ENCODE data around the gene TRERF1. TPM values are rescaled to one million over a fixed set of nuclear protein-coding genes. Genes with fewer than 3 reads are reported as not detected.

Gene TRERF1
- total and polyA plus RNA-seq, 5 donors from 2014 or later: 2.3 to 55.7 (median 4.7) TPM

DNA sequence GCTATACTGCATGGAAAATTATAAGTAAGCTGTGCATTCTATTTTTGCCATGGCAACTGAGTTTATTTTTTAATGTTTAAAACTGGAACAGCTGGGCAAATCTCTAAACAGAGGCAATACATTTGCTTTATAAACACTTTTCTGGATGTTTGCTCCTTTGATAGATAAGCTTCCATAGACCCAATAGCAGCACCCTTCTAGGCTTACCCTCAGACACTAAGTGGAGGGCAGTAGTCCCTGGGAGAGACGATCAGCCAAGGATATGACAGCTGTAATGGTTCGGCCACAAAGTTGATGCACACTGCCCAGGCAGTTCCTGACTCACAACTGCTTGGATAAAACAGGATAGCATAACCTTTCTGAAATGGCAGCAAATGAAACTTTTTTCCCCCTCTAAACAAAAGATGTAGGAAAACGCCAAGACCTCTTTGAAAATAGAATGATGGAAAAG is 225.5 kb downstream of the TRERF1 start:
- Histone ChIP-seq H3K36me3 (ENCODE audit: control insufficient read depth, insufficient read depth, low read length) (peaks cover 42% of the 10 kb centered on the region), H3K27ac (ENCODE audit: insufficient read depth, low read length, poor library complexity, severe bottlenecking) (no peak overlapping the region), H3K9me3 (ENCODE audit: control insufficient read depth in 2 of 2, low read length in 2 of 2) (no peaks in the 10 kb centered on the region), H3K27me3 (ENCODE audit: control insufficient read depth, insufficient read depth, low read length) (no peaks in the 10 kb centered on the region), H3K4me3 (ENCODE audit: low read depth, low read length) (no peak overlapping the region), H3K4me1 (ENCODE audit: control insufficient read depth, insufficient read depth, low read length, poor library complexity, severe bottlenecking) (no peaks in the 10 kb centered on the region)
- no peak for DNase-seq
- Mint-ChIP-seq H3K4me1 (peaks cover 0 to 6% (median 3%) of the 10 kb centered on the region in 4 donors), H3K27ac (no peak overlapping the region), H3K27me3 (no peaks in the 10 kb centered on the region), H3K9me3 (no peaks in the 10 kb centered on the region), H3K4me3 (no peak overlapping the region), H3K36me3 (peaks cover 15% of the 10 kb centered on the region)
- ATAC-seq (ENCODE audit: low read depth in 2 of 2): no peak

DNA sequence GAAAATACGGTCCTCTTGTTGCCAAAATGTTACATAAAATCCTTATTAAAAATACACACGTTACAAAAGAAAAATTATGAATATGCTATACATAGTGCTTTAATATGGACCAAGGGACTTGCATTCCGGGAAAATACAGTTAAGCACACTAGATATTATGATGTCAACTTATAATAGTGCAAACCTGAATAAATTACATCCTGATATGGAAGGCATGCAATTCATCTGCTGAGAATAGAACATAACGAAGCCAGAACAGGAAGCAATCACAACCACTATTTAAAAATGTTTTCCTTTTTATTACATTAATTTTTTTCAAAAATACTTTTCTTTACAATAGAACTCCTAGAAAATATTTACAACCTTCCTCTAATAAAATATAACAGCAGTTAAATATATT is 226.3 kb downstream of the TRERF1 start:
- no peak overlapping the region for H3K4me3 Mint-ChIP-seq
- H3K4me1 ChIP-seq (ENCODE audit: control insufficient read depth, insufficient read depth, low read length, poor library complexity, severe bottlenecking): no peaks in the 10 kb centered on the region
- H3K4me1 Mint-ChIP-seq: peaks cover 0 to 6% (median 3%) of the 10 kb centered on the region in 4 donors
- no peak for ATAC-seq (ENCODE audit: low read depth in 2 of 2)
- H3K36me3 Mint-ChIP-seq: peaks cover 15% of the 10 kb centered on the region
- no peaks in the 10 kb centered on the region for H3K9me3 Mint-ChIP-seq
- no peaks in the 10 kb centered on the region for H3K9me3 ChIP-seq (ENCODE audit: control insufficient read depth in 2 of 2, low read length in 2 of 2)
- no peak overlapping the region for H3K27ac Mint-ChIP-seq
- H3K4me3 ChIP-seq (ENCODE audit: low read depth, low read length): no peak overlapping the region
- no peaks in the 10 kb centered on the region for H3K27me3 ChIP-seq (ENCODE audit: control insufficient read depth, insufficient read depth, low read length)
- DNase-seq: no peak
- no peaks in the 10 kb centered on the region for H3K27me3 Mint-ChIP-seq
- H3K27ac ChIP-seq (ENCODE audit: insufficient read depth, low read length, poor library complexity, severe bottlenecking): no peak overlapping the region
- peaks cover 38% of the 10 kb centered on the region for H3K36me3 ChIP-seq (ENCODE audit: control insufficient read depth, insufficient read depth, low read length)

DNA sequence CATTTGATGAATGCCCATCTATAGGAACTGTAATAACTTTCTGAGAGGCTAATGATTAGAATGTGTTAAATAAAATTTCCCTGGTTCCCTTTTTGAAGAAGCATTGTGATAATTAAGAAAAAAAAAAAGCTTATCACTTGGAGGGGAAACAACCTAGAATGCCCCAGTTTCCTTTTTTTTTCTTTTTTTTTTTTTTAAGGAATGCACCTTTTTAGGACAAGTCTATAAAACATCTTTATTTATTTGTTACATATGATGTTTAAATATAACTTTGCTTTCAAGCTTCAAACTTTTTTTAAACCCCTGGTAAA is 226.7 kb downstream of the TRERF1 start:
- peaks cover 34% of the 10 kb centered on the region for H3K36me3 ChIP-seq (ENCODE audit: control insufficient read depth, insufficient read depth, low read length)
- DNase-seq (no peak), ATAC-seq (ENCODE audit: low read depth in 2 of 2) (no peak)
- Mint-ChIP-seq H3K27ac (no peak overlapping the region), H3K36me3 (peaks cover 12% of the 10 kb centered on the region), H3K4me1 (peaks cover 0 to 6% (median 3%) of the 10 kb centered on the region in 4 donors), H3K9me3 (no peaks in the 10 kb centered on the region), H3K4me3 (no peak overlapping the region), H3K27me3 (no peaks in the 10 kb centered on the region)
- no peak overlapping the region for H3K4me3 ChIP-seq (ENCODE audit: low read depth, low read length)
- no peaks in the 10 kb centered on the region for H3K27me3 ChIP-seq (ENCODE audit: control insufficient read depth, insufficient read depth, low read length)
- no peaks in the 10 kb centered on the region for H3K4me1 ChIP-seq (ENCODE audit: control insufficient read depth, insufficient read depth, low read length, poor library complexity, severe bottlenecking)
- H3K27ac ChIP-seq (ENCODE audit: insufficient read depth, low read length, poor library complexity, severe bottlenecking): no peak overlapping the region
- no peaks in the 10 kb centered on the region for H3K9me3 ChIP-seq (ENCODE audit: control insufficient read depth in 2 of 2, low read length in 2 of 2)

DNA sequence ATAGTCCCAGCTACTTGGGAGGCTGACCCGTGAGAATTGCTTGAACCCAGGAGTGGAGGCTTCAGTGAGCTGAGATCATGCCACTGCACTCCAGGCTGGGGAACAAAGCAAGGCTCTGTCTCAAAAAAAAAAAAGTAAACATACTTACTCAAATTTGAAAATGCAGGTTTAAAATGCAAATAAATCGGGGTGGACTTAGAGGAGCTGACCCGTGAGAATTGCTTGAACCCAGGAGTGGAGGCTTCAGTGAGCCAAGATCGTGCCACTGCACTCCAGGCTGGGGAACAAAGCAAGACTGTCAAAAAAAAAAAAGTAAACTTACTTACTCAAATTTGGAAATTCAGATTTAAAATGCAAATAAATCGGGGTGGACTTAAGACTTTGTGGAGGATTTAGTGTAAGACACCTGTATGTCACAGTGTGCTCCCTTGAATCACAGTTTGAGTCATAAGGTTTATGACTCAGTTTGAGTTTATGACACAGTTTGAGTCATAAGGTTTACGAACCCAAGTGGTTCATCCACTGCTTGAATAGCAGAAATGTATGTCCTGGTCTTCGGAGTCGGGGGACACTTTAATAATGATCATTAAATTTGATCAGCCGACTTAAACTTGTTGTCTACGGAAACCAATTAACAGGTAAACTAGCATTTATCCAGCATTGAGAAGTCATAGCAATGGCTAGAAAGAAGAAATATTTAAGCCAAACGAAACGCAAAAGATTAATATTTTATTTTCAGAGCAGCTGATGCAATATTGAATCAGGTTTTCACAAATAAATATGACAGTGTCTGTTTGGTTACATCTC is 227.3 kb downstream of the TRERF1 start:
- H3K27ac Mint-ChIP-seq: peak overlapping the region in 2 of 3 donors; percentile 69 to 78
- H3K4me3 Mint-ChIP-seq: no peak overlapping the region
- H3K27ac ChIP-seq (ENCODE audit: insufficient read depth, low read length, poor library complexity, severe bottlenecking): no peak overlapping the region
- H3K27me3 Mint-ChIP-seq: no peaks in the 10 kb centered on the region
- peaks cover 0 to 6% (median 3%) of the 10 kb centered on the region in 4 donors for H3K4me1 Mint-ChIP-seq
- H3K4me1 ChIP-seq (ENCODE audit: control insufficient read depth, insufficient read depth, low read length, poor library complexity, severe bottlenecking): no peaks in the 10 kb centered on the region
- H3K4me3 ChIP-seq (ENCODE audit: low read depth, low read length): no peak overlapping the region
- no peaks in the 10 kb centered on the region for H3K9me3 Mint-ChIP-seq
- no peaks in the 10 kb centered on the region for H3K9me3 ChIP-seq (ENCODE audit: control insufficient read depth in 2 of 2, low read length in 2 of 2)
- no peaks in the 10 kb centered on the region for H3K27me3 ChIP-seq (ENCODE audit: control insufficient read depth, insufficient read depth, low read length)
- DNase-seq (peak in 1 of 3 donors; percentile 63), ATAC-seq (ENCODE audit: low read depth in 2 of 2) (peak; percentile 77 to 88)
- H3K36me3 ChIP-seq (ENCODE audit: control insufficient read depth, insufficient read depth, low read length): peaks cover 28% of the 10 kb centered on the region
- H3K36me3 Mint-ChIP-seq: peaks cover 10% of the 10 kb centered on the region

DNA sequence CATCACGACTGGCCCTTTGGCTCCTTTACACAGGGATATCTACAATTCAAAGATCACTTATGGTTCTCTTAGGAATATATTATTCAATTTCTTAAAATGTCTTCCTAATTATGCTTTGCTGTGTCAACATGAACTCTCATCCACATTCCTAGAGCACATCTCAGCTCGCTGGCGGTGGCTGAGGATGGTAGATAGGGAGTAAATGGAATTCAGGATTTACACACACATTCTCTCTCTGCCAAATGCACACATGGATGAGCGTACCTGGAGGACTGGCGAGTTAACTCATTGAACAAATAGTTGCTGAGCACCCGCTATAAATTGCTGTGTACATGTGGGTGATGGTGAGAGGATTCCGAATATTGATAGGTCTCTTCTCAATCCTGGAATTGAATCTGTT is 229.3 kb downstream of the TRERF1 start:
- Mint-ChIP-seq H3K4me3 (peak overlapping the region in 1 of 4 donors; percentile 79), H3K36me3 (peaks cover 3% of the 10 kb centered on the region), H3K27me3 (no peaks in the 10 kb centered on the region), H3K9me3 (no peaks in the 10 kb centered on the region), H3K27ac (peak overlapping the region in 1 of 3 donors; percentile 17), H3K4me1 (peaks cover 3 to 11% (median 7%) of the 10 kb centered on the region in 4 donors)
- Histone ChIP-seq H3K27ac (ENCODE audit: insufficient read depth, low read length, poor library complexity, severe bottlenecking) (no peak overlapping the region), H3K36me3 (ENCODE audit: control insufficient read depth, insufficient read depth, low read length) (peaks cover 10% of the 10 kb centered on the region), H3K4me3 (ENCODE audit: low read depth, low read length) (no peak overlapping the region), H3K9me3 (ENCODE audit: control insufficient read depth in 2 of 2, low read length in 2 of 2) (no peaks in the 10 kb centered on the region), H3K4me1 (ENCODE audit: control insufficient read depth, insufficient read depth, low read length, poor library complexity, severe bottlenecking) (peaks cover 5% of the 10 kb centered on the region), H3K27me3 (ENCODE audit: control insufficient read depth, insufficient read depth, low read length) (no peaks in the 10 kb centered on the region)
- DNase-seq: no peak
- no peak for ATAC-seq (ENCODE audit: low read depth in 2 of 2)

DNA sequence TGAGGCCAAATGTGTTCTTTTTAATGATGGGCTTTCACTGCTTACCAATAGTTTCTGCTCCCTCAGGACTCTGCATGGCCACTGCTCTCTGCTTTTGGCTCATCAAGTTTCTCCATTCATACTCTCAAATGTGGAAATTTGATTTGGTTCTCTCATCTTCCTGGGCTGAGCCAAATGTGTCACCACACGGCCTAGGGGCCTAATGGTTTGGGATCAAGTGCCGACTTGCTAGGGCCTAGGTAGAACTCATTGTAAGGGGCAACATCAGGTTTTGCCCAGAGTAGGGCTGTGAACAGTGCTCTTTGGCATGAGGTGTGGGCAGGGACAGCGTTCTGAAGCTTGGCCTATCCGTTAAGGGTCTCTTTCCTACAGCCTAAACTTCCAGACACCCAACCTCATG is 230.2 kb downstream of the TRERF1 start:
- Histone ChIP-seq H3K9me3 (ENCODE audit: control insufficient read depth in 2 of 2, low read length in 2 of 2) (no peaks in the 10 kb centered on the region), H3K4me3 (ENCODE audit: low read depth, low read length) (no peak overlapping the region), H3K27me3 (ENCODE audit: control insufficient read depth, insufficient read depth, low read length) (no peaks in the 10 kb centered on the region), H3K4me1 (ENCODE audit: control insufficient read depth, insufficient read depth, low read length, poor library complexity, severe bottlenecking) (peaks cover 14% of the 10 kb centered on the region), H3K27ac (ENCODE audit: insufficient read depth, low read length, poor library complexity, severe bottlenecking) (no peak overlapping the region), H3K36me3 (ENCODE audit: control insufficient read depth, insufficient read depth, low read length) (peaks cover under 1% of the 10 kb centered on the region)
- Mint-ChIP-seq H3K27me3 (no peaks in the 10 kb centered on the region), H3K36me3 (peaks cover 3% of the 10 kb centered on the region), H3K9me3 (no peaks in the 10 kb centered on the region), H3K4me1 (peaks cover 4 to 17% (median 10%) of the 10 kb centered on the region in 4 donors), H3K4me3 (peak overlapping the region in 2 of 4 donors; percentile 51 to 63), H3K27ac (peak overlapping the region in 1 of 3 donors; percentile 68)
- DNase-seq (no peak), ATAC-seq (ENCODE audit: low read depth in 2 of 2) (no peak)

DNA sequence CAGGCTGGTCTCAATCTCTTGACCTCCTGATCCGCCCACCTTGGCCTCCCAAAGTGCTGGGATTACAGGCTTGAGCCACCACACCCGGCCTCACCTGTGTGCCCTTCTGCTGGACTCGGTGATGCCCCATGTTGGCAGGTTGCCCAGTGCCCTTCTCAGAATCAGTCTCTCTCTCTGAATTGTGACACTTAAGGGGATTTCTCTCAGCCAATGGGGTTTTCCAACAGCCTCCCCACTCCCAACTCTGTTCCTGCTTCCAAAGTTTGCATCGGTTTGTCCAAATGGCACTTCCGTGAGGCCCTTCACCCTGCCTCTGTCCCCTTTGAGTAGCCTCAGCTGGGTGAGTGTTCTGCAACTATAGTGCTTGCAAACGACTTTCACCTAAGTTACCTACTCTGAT is 230.9 kb downstream of the TRERF1 start:
- Mint-ChIP-seq H3K36me3 (peaks cover 3% of the 10 kb centered on the region), H3K9me3 (no peaks in the 10 kb centered on the region)
- H3K9me3 ChIP-seq (ENCODE audit: control insufficient read depth in 2 of 2, low read length in 2 of 2): no peaks in the 10 kb centered on the region

More for the DNA sequence above, 230.9 kb downstream of the TRERF1 start:
- DNase-seq: no peak
- H3K4me1 ChIP-seq (ENCODE audit: control insufficient read depth, insufficient read depth, low read length, poor library complexity, severe bottlenecking): peaks cover 17% of the 10 kb centered on the region
- H3K4me1 Mint-ChIP-seq: peaks cover 4 to 23% (median 11%) of the 10 kb centered on the region in 4 donors
- ATAC-seq (ENCODE audit: low read depth in 2 of 2): no peak
- no peaks in the 10 kb centered on the region for H3K27me3 ChIP-seq (ENCODE audit: control insufficient read depth, insufficient read depth, low read length)
- H3K27ac ChIP-seq (ENCODE audit: insufficient read depth, low read length, poor library complexity, severe bottlenecking): no peak overlapping the region
- no peak overlapping the region for H3K4me3 Mint-ChIP-seq
- no peak overlapping the region for H3K27ac Mint-ChIP-seq
- no peaks in the 10 kb centered on the region for H3K36me3 ChIP-seq (ENCODE audit: control insufficient read depth, insufficient read depth, low read length)
- H3K4me3 ChIP-seq (ENCODE audit: low read depth, low read length): no peak overlapping the region
- H3K27me3 Mint-ChIP-seq: no peaks in the 10 kb centered on the region

Measured in CD4-positive, CD25-positive, alpha-beta regulatory T cell (primary cell).